Measurements from ENCODE around the gene PPP1R14B.

Gene PPP1R14B

GRCh38 chr11:64230985-64231365 lies 15.8 kb downstream of the PPP1R14B start:
- DNase-seq (ENCODE audit: low read depth) = no peak

- DNase-seq (ENCODE audit: low read depth) = peak; percentile 75
These were observed 16.4 kb downstream of the PPP1R14B start, which contains the start of gene DNAJC4 for GRCh38 chr11:64230171-64230984. TSS of gene DNAJC4 (plus strand) at chr11:64230548. CDS start at chr11:64230855, 307 bp downstream.

GRCh38 chr11:64229744-64230170 lies 17.0 kb downstream of the PPP1R14B start:
- DNase-seq (ENCODE audit: low read depth) = no peak

GRCh38 chr11:64229090-64229743 lies 17.5 kb downstream of the PPP1R14B start:
- DNase-seq (ENCODE audit: low read depth) = no peak

GRCh38 chr11:64227405-64227956 lies 19.3 kb downstream of the PPP1R14B start:
- DNase-seq (ENCODE audit: low read depth) = no peak

- DNase-seq (ENCODE audit: low read depth) = no peak
These were observed 20.2 kb downstream of the PPP1R14B start for GRCh38 chr11:64226507-64227051.

- peak; percentile 91 for DNase-seq (ENCODE audit: low read depth)
These were observed 20.9 kb downstream of the PPP1R14B start, which contains the start of the genes NUDT22 and TRPT1 for GRCh38 chr11:64225608-64226506. TSS of gene NUDT22 (plus strand) at chr11:64226274. CDS start at chr11:64226653, 379 bp downstream. TSS of gene TRPT1 (minus strand) at chr11:64226186. CDS start at chr11:64225860, 326 bp downstream.

GRCh38 chr11:64224891-64225607 lies 21.7 kb downstream of the PPP1R14B start:
- no peak for DNase-seq (ENCODE audit: low read depth)

- DNase-seq (ENCODE audit: low read depth) = no peak
These were observed 22.4 kb downstream of the PPP1R14B start for GRCh38 chr11:64224151-64224890.

- DNase-seq (ENCODE audit: low read depth) = no peak
These were observed 23.6 kb downstream of the PPP1R14B start for GRCh38 chr11:64223001-64223651.

GRCh38 chr11:64222651-64223000 lies 24.1 kb downstream of the PPP1R14B start:
- no peak for DNase-seq (ENCODE audit: low read depth)

- DNase-seq (ENCODE audit: low read depth) = no peak
These were observed 25.9 kb downstream of the PPP1R14B start for GRCh38 chr11:64220798-64221197.

- no peak for DNase-seq (ENCODE audit: low read depth)
These were observed 26.5 kb downstream of the PPP1R14B start for GRCh38 chr11:64220271-64220670.

GRCh38 chr11:64219755-64220154 lies 27.0 kb downstream of the PPP1R14B start:
- no peak for DNase-seq (ENCODE audit: low read depth)

- DNase-seq (ENCODE audit: low read depth) = no peak
These were observed 27.4 kb downstream of the PPP1R14B start for GRCh38 chr11:64219354-64219684.

GRCh38 chr11:64218628-64219353 lies 28.0 kb downstream of the PPP1R14B start:
- no peak for DNase-seq (ENCODE audit: low read depth)

- DNase-seq (ENCODE audit: low read depth) = no peak
These were observed 29.9 kb downstream of the PPP1R14B start for GRCh38 chr11:64216879-64217278.

GRCh38 chr11:64211181-64211872 lies 35.4 kb downstream of the PPP1R14B start:
- DNase-seq (ENCODE audit: low read depth) = no peak

Measured in stimulated activated CD8-positive, alpha-beta memory T cell treated with anti-CD3 and anti-CD28 coated beads, Interleukin-12 subunit alpha, Interleukin-12 subunit beta, amount 100 ng/mL, for 1 hour (primary cell).